CD1c-positive myeloid dendritic cell (primary cell): Measurements from ENCODE around the gene PTGES2.

Experiments used
- DNase-seq: peaks from one replicate; pipeline ENCODE4 v3.0.0-alpha.2; 2016; ENCODE audit errors: extremely low spot score

Gene PTGES2

GRCh38 chr9:128103589-128103962 is 24.0 kb downstream of the PTGES2 start:
- no peak for DNase-seq

- no peak for DNase-seq
Measured at GRCh38 chr9:128102861-128103588, 24.5 kb downstream of the PTGES2 start.

- DNase-seq, result no peak
Measured at GRCh38 chr9:128102196-128102595, 25.3 kb downstream of the PTGES2 start.

DNA sequence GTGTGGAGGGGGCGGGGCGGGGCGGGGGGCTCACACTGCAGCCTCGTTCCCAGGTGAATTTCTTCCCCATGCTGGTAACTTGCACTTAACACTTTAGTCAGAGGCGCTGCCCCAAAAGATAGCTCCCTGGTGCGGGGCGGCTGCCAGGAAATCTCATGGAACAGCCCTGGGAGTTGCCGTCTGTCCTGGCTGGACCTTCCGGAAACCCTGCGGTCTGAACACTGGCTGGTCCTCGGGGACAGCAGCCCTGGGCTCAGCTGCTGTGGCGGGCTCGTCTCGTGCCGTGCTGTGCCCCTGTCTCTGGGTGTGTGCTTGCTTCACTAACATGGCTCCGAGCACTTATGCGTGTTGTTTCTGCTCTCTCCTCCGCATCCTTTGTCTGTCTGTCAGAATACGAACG is 25.8 kb downstream of the PTGES2 start:
- no peak for DNase-seq

DNA sequence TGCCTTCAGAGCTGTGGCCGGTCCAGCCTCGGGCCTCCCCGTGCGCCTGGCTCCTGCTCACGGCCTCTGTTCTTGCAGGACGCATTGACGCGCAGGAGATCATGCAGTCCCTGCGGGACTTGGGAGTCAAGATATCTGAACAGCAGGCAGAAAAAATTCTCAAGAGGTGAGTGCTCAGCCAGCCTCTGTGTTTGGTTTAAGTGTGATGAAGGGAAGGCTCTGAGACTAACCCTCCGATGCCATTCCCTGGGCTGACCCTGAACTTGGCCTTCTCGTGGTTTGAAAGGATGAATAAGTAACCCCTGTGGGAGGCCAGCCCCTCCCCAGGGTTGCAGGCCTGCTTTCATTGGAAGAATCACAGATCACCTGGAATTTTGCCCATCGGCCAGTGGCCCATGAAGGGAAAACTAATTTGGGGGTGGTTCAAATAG is 26.3 kb downstream of the PTGES2 start:
- DNase-seq, result no peak

DNA sequence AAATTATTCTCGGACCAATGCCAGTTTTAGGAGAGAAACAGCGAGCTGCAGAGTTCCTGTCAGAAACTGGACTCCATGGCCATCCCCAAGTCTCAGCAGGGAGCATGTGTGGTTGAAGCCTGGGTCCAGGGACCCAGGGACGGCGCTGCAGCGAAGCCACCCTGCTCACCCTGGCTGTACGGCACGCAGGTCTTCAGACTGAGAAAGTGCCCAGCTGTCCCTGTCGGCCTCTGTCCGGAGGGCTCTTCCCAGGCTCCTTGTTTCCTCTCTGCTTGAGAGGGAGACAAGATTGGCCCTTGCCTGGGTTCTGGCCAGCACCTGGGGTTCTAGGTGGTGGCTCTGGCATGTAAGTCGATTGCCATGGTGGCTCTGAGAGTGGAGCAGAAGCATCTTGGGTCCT is 26.9 kb downstream of the PTGES2 start:
- no peak for DNase-seq

GRCh38 chr9:128099932-128100491 is 27.5 kb downstream of the PTGES2 start:
- DNase-seq, result peak; percentile 79

DNA sequence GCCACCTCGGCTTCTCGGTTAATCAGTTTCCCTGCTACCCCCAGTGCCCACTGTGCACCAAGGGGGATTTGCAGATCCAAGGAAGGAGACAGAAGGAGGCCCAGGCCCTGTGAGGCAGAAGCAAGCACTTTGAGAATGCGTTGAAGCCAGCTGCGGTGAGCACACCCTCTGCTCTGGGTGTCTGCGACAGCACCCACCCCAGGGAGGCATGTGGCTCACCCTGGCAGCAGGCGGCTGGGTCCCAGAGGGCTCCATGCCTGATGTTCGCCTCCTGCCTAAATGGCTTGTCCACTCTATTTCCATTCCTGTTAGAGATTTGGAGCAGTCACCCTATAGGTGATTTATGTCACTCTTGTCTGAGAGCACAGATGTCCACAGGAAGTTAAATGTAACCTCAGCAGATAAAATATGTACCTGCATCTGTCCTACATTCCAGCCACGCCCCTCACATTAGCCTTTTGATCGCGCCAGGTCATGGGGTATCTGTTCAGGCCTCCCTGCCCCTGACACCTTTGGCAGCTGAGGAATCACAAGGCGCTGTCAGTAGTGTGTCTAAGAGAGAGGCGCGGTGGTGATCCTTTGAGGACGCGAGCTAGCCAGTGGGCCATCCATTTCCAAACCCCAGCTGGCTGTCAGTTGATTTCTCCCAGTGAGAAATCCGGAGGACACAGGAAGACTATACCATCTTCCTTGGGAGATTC is 28.1 kb downstream of the PTGES2 start:
- DNase-seq, result no peak

- DNase-seq, result peak; percentile 98
Measured at GRCh38 chr9:128098297-128099230, 29.0 kb downstream of the PTGES2 start.

DNA sequence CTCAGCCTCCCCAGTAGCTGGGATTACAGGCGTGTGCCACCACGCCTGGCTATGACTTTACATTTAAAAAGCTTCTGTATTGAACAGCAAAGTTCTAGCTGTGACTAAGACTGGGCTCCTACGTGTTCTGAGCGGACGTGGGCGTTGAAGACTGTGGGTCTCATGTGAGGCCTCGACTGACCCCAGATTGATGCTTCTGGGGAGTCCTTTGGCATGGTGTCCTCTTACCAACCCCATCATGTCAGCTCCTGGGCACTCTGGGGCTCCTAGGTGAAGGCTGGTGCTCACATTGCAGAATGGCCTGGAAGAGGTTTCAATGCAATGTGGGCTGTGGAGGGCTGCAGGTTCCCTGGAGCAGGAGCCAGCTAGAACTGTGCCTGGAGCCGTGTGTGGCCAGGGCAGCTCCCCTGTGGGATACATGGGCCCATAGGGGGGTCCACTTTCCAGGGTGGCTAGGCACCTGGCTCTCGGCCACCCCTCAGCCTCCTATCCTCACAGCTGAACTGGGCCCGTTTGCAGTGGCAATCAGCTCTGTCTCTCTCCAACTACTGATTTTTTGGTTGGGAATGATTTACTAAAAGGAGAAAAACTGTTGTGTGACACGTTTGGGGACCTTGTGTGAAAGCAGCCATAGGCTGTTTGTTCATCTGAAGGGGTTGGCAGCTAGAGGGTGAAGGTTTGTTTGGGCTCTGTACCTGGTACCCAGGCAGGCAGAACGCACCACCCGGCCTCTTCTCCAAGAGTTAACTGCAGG is 29.8 kb downstream of the PTGES2 start:
- peak; percentile 86 for DNase-seq

DNA sequence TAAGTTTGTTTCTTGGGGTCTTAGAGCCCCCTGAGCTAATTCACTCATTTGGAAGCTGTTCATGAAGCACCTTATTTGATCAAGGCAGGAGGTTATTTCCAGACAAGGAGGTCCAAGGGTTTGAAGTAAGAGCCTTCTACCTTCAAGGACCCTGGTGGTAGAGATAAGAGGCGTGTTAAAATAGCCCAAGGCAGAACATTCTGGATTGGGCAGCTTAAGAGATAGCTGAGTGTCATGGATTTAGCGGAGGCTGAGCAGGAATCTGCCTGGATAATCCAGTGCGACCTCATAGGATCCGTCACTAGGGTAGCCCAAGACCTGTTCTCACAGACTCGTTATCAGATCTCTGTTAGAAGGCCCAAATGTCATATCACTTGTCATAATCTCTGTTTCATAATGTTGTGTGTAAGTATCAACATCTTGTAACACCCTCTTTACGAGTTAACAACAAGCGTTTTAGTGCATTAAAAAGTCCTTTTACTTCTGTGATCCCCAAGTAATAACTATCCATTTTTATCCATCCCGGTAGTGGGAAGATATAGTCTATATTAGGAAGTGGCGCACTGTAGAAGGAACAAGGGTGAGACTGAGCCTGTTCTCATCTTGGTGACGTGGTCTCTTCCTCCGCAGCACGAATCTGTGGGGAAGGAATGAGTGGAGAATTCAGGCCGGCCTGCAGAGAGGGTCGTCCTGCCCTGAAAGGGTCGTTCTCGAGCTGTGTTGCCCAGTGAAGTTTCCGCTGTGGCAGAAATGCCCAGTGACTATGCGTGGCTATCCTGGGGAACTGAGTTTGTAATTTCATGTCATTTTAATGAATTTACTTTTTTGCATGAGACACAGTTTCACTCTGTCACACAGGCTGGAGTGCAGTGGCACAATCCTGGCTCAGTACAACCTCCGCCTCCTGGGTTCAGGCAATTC is 30.7 kb downstream of the PTGES2 start:
- peak; percentile 86 for DNase-seq

DNA sequence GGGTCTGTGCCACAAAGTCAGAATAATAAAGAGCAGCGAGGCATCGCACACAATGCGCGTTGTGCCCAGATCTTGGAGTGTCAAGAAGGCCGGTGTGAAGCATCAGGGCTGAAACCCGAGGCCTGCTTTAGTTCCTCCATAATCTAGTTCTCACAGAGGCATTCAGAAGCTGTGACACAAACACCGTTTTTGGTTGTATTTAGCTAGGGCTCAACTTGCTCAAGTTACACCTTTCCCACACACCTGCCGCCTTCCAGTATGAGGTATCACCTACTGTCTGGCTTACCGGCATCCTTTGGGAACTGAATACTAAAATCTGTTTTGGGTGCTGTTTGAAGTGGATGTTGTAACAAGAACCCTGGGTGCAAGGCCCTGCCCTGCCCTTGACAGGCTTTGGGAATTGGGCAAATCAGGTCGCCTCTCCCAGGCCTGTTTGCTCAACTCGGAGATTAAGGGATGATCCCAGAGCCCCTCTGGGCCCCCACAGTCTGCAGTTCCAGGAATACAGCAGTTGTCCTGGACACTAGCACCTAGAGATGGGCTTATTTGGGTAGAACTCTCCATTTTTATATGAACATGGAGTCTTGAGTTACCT is 32.5 kb downstream of the PTGES2 start:
- no peak for DNase-seq

- peak; percentile 97 for DNase-seq
Measured at GRCh38 chr9:128094166-128094949, 33.2 kb downstream of the PTGES2 start.

DNA sequence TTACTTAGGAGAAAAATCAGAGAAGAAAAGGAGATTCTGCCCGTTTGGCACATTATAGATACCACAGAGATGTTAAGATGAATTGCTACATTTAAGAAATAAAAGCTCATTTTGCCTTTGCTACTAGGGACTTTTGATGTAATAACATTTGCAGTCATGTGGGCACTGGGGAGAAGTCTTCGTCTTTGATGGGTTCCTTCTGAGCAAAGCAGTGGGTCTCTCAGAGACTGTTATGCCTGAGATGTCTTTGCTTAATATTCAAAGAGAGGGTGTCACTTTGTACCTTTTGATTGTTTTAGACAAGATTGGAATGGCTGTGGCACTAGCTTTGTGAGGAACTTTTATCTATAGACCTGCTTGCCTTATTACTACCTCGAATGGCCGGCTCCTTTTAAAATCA is 34.5 kb downstream of the PTGES2 start:
- peak; percentile 25 for DNase-seq

- DNase-seq, result no peak
Measured at GRCh38 chr9:128092199-128092977, 35.1 kb downstream of the PTGES2 start.

- peak; percentile 14 for DNase-seq
Measured at GRCh38 chr9:128091571-128091970, 36.0 kb downstream of the PTGES2 start.

DNA sequence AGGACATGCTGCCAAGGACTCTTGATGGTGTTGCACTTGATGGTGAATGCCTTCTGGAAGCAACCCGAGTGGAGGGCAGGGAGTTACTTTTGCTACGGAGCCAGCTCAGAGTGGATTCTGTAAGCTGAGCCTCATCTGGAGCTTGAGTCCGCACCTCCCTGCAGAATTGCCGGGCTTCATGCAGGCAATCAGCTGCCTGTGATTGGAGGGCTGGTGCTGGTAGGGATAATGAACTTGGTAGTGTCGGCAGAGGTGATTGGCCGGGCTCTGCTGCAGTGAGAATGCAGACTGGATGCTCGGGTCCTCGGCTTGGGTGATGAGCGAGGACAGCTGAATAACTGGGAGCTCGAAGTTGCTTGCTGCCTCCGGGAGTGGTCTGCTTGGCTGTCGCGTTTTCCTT is 36.4 kb downstream of the PTGES2 start:
- DNase-seq, result no peak

DNA sequence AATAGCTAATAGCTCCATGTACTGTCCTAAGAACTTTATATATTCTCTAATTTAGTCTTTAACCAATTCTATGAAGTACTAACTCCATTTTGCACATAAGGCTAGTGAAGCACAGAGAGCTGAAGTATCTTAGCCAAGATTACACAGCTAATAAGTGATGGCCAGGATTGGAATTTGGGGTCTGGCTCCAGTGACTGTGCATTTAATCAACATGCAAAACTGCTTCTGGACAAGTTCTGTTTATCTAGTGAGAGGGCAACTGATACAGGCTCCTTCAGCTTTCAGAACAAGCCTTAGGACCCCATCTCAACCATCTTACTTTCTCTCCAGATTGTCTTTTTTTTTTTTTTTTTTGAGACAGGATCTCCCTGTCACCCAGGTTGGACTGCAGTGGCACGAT is 38.2 kb downstream of the PTGES2 start:
- DNase-seq, result no peak
